ENCODE measurements around the gene MACROD2.

MACROD2 gene

GRCh38 chr20:14783766-14784165 is 788.5 kb downstream of the MACROD2 start:
- no peak for DNase-seq

DNA sequence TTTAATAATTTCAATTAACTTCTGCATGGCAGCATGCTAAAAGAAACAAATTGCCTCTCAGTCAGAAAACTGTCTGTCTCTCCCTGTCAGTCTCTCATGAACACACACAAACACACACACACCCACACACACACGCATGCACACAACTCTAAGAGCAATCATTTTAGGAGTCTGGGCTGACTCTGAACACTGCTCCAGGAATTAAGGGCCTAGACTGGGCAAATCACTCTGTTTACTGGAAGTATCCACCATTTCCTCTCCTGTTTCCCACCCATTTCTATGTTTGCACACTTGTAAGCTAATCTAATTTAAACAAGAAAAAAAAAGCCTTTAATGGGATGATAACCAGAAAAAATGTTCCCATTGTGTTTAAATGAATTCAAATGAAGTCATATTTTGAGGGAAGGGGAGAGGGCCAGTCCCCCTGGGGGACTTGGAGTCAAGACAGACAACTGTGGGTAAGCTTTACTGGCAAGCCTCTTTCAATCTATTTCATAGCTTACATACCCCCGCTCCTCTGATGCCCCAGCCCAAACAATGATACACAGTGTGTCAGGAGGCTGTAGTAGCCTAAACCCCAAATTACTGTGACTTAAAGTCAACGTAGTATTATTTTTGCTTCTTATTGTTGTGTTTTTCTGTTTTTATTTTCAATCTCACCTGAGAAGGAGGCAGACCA is 789.9 kb downstream of the MACROD2 start:
- no peak for DNase-seq

DNA sequence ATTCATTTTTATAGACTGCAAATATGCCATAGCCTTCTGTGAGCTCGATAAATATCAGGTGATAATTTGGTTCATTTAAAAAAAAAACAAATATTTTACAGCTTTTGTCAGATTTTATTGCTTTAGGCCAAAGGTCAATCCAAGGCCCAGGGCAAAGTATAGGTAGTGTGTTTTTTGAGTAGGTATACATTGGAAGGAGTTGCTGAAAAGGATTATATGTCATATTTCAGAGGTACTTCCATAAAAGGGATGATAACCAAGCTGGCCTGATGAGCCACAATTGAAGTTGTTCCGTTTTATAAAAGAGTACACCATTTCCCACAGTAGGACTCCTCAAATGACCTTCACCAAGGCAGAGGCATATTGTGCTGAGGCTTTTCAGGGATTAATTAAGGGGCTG is 794.9 kb downstream of the MACROD2 start:
- no peak for DNase-seq

DNA sequence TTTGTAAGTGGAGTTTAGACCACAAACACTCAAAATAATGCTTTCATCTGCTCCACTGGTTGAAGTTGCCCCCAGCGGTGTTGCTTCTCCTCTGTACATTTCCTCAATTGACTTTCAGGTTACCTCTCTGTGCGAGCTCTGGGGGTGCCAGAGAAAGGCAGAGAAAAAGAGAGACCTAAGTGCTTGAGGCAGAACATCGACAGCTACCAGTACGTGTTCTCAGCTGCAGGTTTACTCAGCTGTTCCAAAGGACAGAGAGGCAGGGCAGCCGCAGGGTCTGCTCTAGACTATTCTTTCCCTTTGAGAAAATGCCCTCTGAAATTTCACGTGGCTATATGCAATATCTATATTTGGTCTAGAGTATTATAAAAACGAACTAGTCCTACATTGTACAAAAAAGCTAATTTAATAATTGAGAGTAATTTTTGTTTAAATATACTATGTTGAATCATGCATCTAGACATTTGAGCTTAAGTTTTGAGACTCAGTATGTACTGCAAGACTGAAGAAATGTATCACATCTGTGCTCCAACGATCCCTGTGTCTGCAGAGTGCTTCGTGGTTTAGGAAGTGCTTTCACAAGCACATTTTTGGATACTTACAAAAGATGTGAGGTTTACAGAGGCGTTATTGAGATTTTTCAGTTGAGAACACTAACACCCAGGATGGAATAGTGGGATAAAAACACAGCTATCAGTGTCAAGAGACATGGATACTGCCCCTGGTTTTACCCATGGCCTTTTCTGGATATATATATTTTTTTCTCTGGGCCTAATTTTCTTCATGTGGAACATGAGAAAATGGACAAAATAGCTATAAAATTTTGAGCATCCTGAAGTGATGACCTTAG is 795.7 kb downstream of the MACROD2 start:
- no peak for DNase-seq

- DNase-seq: no peak
Observed at GRCh38 chr20:14792915-14793314, 797.6 kb downstream of the MACROD2 start.

DNA sequence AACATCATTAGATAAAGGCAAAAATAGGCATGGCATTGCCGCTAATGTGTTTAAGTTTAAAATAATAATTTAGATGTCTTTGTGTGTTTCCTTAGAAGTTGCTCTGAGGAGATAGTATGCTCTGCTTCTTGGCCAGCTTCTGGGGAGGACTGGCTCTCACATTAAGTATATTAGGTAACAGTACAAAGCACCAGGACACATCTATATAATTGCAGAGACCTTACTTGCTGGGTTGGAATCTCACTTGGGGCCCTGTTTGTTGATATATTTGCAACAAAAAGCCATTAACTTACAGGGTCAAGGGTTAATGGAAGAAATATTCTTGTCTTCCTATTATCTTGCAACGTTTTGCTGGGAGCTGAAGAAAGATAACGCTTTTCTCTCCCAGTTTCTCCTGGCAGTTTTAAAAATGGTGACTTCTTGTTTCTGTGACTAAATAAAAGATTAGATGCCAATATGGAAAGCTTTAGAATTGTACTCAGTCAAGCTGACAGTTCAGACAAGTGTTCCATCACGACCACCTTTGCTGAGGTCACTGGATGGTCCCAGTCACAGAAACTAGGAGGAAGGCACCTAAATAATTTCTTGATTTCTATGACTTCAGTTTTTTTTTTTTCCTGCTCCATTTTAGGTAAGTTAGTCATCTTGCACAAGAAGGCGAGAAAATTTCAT is 804.4 kb downstream of the MACROD2 start:
- DNase-seq: no peak

- DNase-seq: no peak
Observed at GRCh38 chr20:14800707-14801425, 805.5 kb downstream of the MACROD2 start.

- DNase-seq: no peak
Observed at GRCh38 chr20:14801591-14802325, 806.4 kb downstream of the MACROD2 start.

GRCh38 chr20:14807224-14807623 is 811.9 kb downstream of the MACROD2 start:
- DNase-seq: no peak

- DNase-seq: no peak
Observed at GRCh38 chr20:14815340-14815739, 820.0 kb downstream of the MACROD2 start.

- no peak for DNase-seq
Observed at GRCh38 chr20:14816471-14816870, 821.2 kb downstream of the MACROD2 start.

- no peak for DNase-seq
Observed at GRCh38 chr20:14817101-14817500, 821.8 kb downstream of the MACROD2 start.

GRCh38 chr20:14820771-14821170 is 825.5 kb downstream of the MACROD2 start:
- DNase-seq: no peak

DNA sequence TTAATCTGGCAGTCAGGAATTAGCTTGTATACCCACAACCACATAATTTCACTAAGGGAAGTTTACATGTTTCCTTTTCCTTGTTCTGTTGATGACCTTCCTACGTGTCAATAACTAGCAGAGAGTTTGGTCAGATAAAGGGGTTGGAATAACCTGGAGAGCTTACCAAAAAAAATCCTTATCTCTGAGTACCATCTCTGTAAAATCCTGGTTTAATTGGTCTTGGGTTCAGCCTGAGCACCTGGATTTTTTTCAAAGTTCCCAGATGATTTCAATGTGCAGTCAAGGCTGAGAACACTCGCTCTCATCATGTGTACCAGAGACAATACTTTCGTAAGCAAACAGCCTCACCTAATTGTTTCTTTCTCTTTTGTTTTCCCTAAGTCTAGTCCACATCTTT is 825.9 kb downstream of the MACROD2 start:
- DNase-seq: no peak

GRCh38 chr20:14824996-14825395 is 829.7 kb downstream of the MACROD2 start:
- DNase-seq: no peak

- DNase-seq: no peak
Observed at GRCh38 chr20:14826543-14827313, 831.4 kb downstream of the MACROD2 start.

DNA sequence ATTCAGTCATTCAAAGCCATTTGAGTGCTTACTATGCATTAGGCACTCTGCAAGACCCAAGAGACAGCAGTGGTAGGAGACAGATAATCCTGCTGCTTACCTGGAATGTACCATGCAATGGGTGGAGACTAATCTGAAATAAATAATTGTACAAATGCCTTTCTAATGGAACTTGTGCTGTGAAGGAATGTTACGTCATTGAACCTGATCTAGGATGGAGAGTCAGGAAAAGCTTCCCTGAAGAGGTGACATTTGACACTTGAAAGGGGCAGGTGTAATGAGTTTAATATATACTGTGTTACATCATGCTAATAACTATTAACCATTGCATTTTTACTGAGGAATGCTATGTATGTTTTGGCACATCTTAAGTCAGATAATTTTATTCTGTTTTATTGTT is 833.1 kb downstream of the MACROD2 start:
- no peak for DNase-seq

DNA sequence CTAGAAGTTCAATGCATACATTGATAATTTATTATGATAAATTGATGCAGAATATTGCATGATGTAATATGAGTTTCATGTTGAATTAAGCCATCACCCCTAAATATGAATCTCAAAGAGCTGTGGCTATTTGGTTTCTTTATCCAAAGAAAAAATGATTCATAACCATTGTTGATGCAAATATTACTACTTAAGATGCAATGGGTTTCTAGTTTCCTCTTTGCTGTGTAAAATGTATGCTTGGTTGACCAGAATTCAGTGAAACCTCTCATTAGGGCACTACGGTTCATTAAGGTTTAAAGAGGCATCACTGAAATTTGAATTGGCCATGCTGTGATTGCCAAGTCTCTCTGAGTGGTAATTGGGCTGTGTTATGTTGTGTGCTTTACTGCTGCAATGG is 834.6 kb downstream of the MACROD2 start:
- no peak for DNase-seq

DNA sequence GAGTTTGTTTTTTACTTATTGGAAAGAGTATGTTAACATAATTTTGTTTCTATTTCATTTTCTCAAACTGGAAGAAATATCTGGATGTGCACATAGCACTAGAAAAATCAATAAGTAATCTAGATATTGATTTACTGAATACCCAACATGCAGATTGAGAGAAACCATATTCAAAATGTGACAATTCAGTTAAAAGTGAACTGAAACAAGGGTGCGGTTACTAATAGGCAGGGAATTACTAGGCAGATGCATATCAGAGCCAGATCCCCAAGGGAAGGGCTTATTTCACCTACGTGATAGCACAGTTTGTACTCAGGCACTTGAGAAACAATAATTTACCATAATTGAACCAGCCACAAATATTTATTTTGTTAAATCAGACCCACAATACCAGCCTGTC is 835.1 kb downstream of the MACROD2 start:
- DNase-seq: no peak

- DNase-seq: no peak
Observed at GRCh38 chr20:14830899-14831298, 835.6 kb downstream of the MACROD2 start.

GRCh38 chr20:14832630-14833029 is 837.3 kb downstream of the MACROD2 start:
- no peak for DNase-seq

Measured in suppressor macrophage treated with lipopolysaccharide for 1 hour (primary cell).